MM.1S (cell line): ENCODE measurements around the gene DNAJA1.

Experiments
- DNase-seq: peaks from one replicate; pipeline ENCODE4 v3.0.0-alpha.2; 2015
- H2AFZ ChIP-seq: fragments of 300-600 bp; sonication (generic); 2 replicates; pipeline ENCODE4 v1.6.0; 2016; ENCODE audit warnings: antibody characterized with exemption, low read length
- H3F3A ChIP-seq: fragments of 300-600 bp; sonication (generic); 2 replicates; pipeline ENCODE4 v1.6.1; 2016; ENCODE audit warnings: mild to moderate bottlenecking, antibody characterized with exemption, low read length, moderate library complexity, mixed read lengths; ENCODE audit not compliant: insufficient read depth
- H3K27ac ChIP-seq: fragments of 300-600 bp; sonication (generic); 2 replicates; pipeline ENCODE4 v1.5.1; 2016; ENCODE audit warnings: mild to moderate bottlenecking, low read length
- H3K27me3 ChIP-seq: fragments of 300-600 bp; sonication (generic); replicated peaks from 2 replicates; pipeline ENCODE4 v1.6.0; 2016; ENCODE audit warnings: low read length; ENCODE audit not compliant: insufficient read depth
- H3K36me3 ChIP-seq: fragments of 300-600 bp; sonication (generic); replicated peaks from 2 replicates; pipeline ENCODE4 v1.6.1; 2016; ENCODE audit warnings: mild to moderate bottlenecking, low read length, mixed read lengths; ENCODE audit not compliant: insufficient read depth
- H3K4me1 ChIP-seq: fragments of 300-600 bp; sonication (generic); 2 replicates; pipeline ENCODE4 v1.6.1; 2016; ENCODE audit warnings: low read length, mixed read lengths
- H3K4me2 ChIP-seq: fragments of 300-600 bp; sonication (generic); 2 replicates; pipeline ENCODE4 v1.6.0; 2016; ENCODE audit warnings: low read depth, low read length
- H3K4me3 ChIP-seq: fragments of 300-600 bp; sonication (generic); 2 replicates; pipeline ENCODE4 v1.5.1; 2016; ENCODE audit warnings: low read length, mixed read lengths
- H3K79me2 ChIP-seq: fragments of 300-600 bp; sonication (generic); 2 replicates; pipeline ENCODE4 v1.6.1; 2016; ENCODE audit warnings: mixed run types, low read length, mixed read lengths
- H3K9ac ChIP-seq: fragments of 300-600 bp; sonication (generic); 2 replicates; pipeline ENCODE4 v1.6.1; 2016; ENCODE audit warnings: low read length, mixed read lengths
- H3K9me2 ChIP-seq: fragments of 300-600 bp; sonication (generic); replicated peaks from 2 replicates; pipeline ENCODE4 v1.6.1; 2016; ENCODE audit warnings: mild to moderate bottlenecking, low read length, mixed read lengths; ENCODE audit not compliant: insufficient read depth
- H3K9me3 ChIP-seq: fragments of 300-600 bp; sonication (generic); replicated peaks from 2 replicates; pipeline ENCODE4 v1.6.1; 2016; ENCODE audit warnings: mild to moderate bottlenecking, low read length, mixed read lengths; ENCODE audit not compliant: insufficient read depth
- H4K20me1 ChIP-seq: fragments of 300-600 bp; sonication (generic); 2 replicates; pipeline ENCODE4 v1.6.1; 2016; ENCODE audit warnings: mild to moderate bottlenecking, low read length, moderate library complexity, mixed read lengths; ENCODE audit not compliant: insufficient read depth
- CTCF ChIP-seq: fragments of 300-600 bp; sonication (generic); IDR thresholded peaks from 2 replicates; pipeline ENCODE4 v1.5.1; 2016; ENCODE audit warnings: antibody characterized with exemption, low read length, mixed read lengths
- EZH2 ChIP-seq: fragments of 300-600 bp; sonication (generic); optimal IDR thresholded peaks from 2 replicates; pipeline ENCODE3; 2017; ENCODE audit warnings: low read depth, mild to moderate bottlenecking, antibody characterized with exemption, low read length, mixed read lengths
- EZH2phosphoT487 ChIP-seq: fragments of 300-600 bp; sonication (generic); IDR thresholded peaks from 2 replicates; pipeline ENCODE4 v1.6.1; 2018; ENCODE audit warnings: antibody characterized with exemption, low read length

The DNAJA1 gene

GRCh38 chr9:33046061-33046460 lies 21.0 kb downstream of the DNAJA1 start:
- H3K79me2 ChIP-seq = 0 out of 2 replicates have a peak, but pooled peaks cover 2% of the 10 kb centered on the region
- H3K9me2 ChIP-seq = no peaks in the 10 kb centered on the region
- no peak overlapping the region for H3K4me3 ChIP-seq
- no peak overlapping the region for H3K4me2 ChIP-seq
- no peaks in the 10 kb centered on the region for H3K27me3 ChIP-seq
- TF ChIP-seq CTCF (no peak), EZH2phosphoT487 (no peak), EZH2 (no peak)
- no peaks in the 10 kb centered on the region for H3K4me1 ChIP-seq
- no peak overlapping the region for H2AFZ ChIP-seq
- H3K36me3 ChIP-seq = no peaks in the 10 kb centered on the region
- no peak overlapping the region for H3K9ac ChIP-seq
- DNase-seq = no peak
- no peaks in the 10 kb centered on the region for H4K20me1 ChIP-seq
- no peak overlapping the region for H3K27ac ChIP-seq
- no peaks in the 10 kb centered on the region for H3K9me3 ChIP-seq
- H3F3A ChIP-seq = peaks cover 21% of the 10 kb centered on the region

GRCh38 chr9:33048054-33048465 lies 23.0 kb downstream of the DNAJA1 start:
- TF ChIP-seq EZH2 (no peak), EZH2phosphoT487 (no peak), CTCF (no peak)
- Histone ChIP-seq H3K9me3 (no peaks in the 10 kb centered on the region), H3K9me2 (no peaks in the 10 kb centered on the region), H4K20me1 (no peaks in the 10 kb centered on the region), H3K79me2 (0 out of 2 replicates have a peak, but pooled peaks cover 2% of the 10 kb centered on the region), H3K4me3 (no peak overlapping the region), H3K4me2 (no peak overlapping the region), H3K9ac (no peak overlapping the region), H3F3A (peaks cover 8% of the 10 kb centered on the region; the same call in 1 of the 2 replicates), H3K27ac (no peak overlapping the region), H3K36me3 (no peaks in the 10 kb centered on the region), H3K27me3 (no peaks in the 10 kb centered on the region), H3K4me1 (no peaks in the 10 kb centered on the region), H2AFZ (no peak overlapping the region)
- DNase-seq = no peak

DNA sequence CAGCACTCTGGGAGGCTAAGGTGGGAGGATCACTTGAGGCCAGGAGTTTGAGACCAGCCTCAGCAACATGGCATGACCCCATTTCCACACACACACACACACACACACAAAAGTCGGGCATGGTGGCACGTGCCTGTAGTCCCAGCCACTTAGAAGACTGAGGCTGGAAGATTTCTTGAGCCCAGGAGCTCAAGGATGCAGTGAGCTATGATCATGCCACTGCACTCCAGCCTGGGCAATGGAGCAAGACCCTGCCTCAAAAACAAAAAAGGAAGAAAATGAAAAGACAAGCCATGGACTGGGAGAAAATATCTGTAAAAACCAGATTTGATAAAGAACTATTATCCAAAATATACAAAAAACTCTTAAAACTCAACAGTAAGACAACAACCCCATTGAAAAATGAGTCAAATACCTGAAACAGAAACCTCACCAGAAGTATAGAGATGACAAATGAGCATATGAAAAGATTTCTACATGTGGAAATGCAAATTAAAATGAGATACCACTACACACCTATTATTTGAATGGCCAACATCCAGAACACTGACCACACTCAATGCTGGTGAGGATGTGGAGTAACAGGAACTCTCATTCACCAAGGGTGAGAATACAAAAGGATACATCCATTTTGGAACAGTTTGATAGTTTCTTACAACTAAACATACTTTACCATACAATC lies 24.7 kb downstream of the DNAJA1 start:
- Histone ChIP-seq H3K27ac (no peak overlapping the region), H3K4me2 (no peak overlapping the region), H3K79me2 (0 out of 2 replicates have a peak, but pooled peaks cover 2% of the 10 kb centered on the region), H4K20me1 (no peaks in the 10 kb centered on the region), H3K9ac (no peak overlapping the region), H3K9me3 (no peaks in the 10 kb centered on the region), H3K4me1 (no peaks in the 10 kb centered on the region), H3K36me3 (peaks cover 5% of the 10 kb centered on the region; the same call in 1 of the 2 replicates), H2AFZ (no peak overlapping the region), H3K4me3 (no peak overlapping the region), H3K27me3 (no peaks in the 10 kb centered on the region), H3F3A (no peaks in the 10 kb centered on the region), H3K9me2 (no peaks in the 10 kb centered on the region)
- TF ChIP-seq EZH2phosphoT487 (no peak), EZH2 (no peak), CTCF (no peak)
- no peak for DNase-seq
